ENCODE data around the gene TMC2.

- no peak for TF ChIP-seq CTCF (IDR thresholded peaks at IDR 0.05; ENCODE audit: low read depth, low read length, poor library complexity, severe bottlenecking)
- no peak for TF ChIP-seq EZH2phosphoT487 (IDR thresholded peaks at IDR 0.05; ENCODE audit: borderline replicate concordance, low read length)
Measured at GRCh38 chr20:2545594-2545993, 9.2 kb downstream of the TMC2 start.
